AG09309 (cell line): ENCODE measurements around the gene CAMK1D.

Source experiments
- DNase-seq: peaks from one replicate; pipeline ENCODE4 v3.0.0-alpha.2; 2010; ENCODE audit warnings: low read depth
- H3K4me3 ChIP-seq: 2 replicates; pipeline ENCODE4 v1.5.1; 2011; ENCODE audit warnings: mild to moderate bottlenecking, low read depth, low read length, moderate library complexity; ENCODE audit not compliant: control insufficient read depth
- TF ChIP-seq, protein P1 (sequence below): IDR thresholded peaks from 2 replicates; pipeline ENCODE4 v1.5.1; 2011; ENCODE audit warnings: mild to moderate bottlenecking, low read depth, low read length, inconsistent platforms; ENCODE audit not compliant: insufficient read depth, control insufficient read depth; ENCODE audit errors: missing control alignments

Gene CAMK1D

DNA sequence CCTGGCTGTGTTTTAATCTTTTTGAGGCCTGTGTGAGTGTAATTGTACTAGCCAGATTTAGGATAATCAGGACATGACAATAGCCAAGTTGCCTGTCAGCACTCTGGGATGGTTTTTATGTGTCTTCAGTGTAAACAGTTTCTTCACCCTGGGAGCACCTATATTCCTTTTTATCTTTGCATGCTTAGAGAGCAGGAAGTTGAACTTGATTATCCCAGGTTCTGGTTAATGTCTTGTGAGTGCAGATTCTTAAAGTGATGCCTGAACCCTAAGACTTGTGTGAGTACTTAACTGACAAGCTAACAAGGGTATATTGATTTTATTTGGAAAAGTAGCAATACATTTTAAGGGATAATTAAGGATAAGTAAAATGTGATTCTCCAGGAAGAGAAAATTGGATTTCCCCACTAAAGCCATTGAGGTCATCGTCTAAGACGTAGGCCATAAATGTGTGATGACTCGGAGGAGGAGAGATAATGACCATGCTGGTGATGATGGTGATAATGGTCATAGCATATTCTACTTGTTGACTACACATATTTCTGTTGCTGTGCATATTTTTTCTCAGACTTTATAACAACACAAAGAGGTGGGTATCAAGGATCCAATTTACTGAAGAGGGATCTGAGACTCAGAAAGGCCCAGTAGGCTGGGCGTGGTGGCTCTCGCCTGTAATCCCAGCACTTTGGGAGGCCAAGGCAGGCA lies 234.7 kb downstream of the CAMK1D start:
- TF ChIP-seq, protein P1, sequence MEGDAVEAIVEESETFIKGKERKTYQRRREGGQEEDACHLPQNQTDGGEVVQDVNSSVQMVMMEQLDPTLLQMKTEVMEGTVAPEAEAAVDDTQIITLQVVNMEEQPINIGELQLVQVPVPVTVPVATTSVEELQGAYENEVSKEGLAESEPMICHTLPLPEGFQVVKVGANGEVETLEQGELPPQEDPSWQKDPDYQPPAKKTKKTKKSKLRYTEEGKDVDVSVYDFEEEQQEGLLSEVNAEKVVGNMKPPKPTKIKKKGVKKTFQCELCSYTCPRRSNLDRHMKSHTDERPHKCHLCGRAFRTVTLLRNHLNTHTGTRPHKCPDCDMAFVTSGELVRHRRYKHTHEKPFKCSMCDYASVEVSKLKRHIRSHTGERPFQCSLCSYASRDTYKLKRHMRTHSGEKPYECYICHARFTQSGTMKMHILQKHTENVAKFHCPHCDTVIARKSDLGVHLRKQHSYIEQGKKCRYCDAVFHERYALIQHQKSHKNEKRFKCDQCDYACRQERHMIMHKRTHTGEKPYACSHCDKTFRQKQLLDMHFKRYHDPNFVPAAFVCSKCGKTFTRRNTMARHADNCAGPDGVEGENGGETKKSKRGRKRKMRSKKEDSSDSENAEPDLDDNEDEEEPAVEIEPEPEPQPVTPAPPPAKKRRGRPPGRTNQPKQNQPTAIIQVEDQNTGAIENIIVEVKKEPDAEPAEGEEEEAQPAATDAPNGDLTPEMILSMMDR, result no peak
- H3K4me3 ChIP-seq, result no peak overlapping the region
- DNase-seq, result no peak

GRCh38 chr10:12586741-12587140 lies 237.4 kb downstream of the CAMK1D start:
- TF ChIP-seq, protein P1, result no peak
- DNase-seq, result no peak
- H3K4me3 ChIP-seq, result no peak overlapping the region

DNA sequence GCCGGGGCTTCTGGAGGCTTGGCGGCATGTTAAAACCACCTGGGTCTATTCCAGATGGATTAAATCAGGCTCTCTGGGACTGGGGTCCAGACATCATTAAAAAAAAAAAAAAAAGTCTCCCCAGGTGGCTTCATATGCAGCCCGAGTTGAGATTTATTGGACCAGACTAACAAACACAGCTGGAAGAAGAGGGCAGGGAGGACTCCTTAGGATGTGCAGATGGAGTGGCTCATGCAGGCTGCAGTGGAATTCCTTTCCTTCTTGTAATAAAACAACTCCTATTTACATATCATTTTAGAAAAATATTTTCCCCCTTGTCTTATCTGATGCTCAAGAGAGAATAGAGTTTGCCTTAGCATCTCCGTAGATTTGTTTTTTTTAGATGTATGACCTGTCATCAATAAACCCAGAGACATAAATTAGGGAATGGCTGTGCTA lies 238.1 kb downstream of the CAMK1D start:
- TF ChIP-seq, protein P1, result no peak
- no peak for DNase-seq
- no peak overlapping the region for H3K4me3 ChIP-seq

- TF ChIP-seq, protein P1, result no peak
- no peak for DNase-seq
- no peak overlapping the region; the same call in 1 of the 2 replicates for H3K4me3 ChIP-seq
These were observed 238.9 kb downstream of the CAMK1D start for GRCh38 chr10:12588091-12588860.

DNA sequence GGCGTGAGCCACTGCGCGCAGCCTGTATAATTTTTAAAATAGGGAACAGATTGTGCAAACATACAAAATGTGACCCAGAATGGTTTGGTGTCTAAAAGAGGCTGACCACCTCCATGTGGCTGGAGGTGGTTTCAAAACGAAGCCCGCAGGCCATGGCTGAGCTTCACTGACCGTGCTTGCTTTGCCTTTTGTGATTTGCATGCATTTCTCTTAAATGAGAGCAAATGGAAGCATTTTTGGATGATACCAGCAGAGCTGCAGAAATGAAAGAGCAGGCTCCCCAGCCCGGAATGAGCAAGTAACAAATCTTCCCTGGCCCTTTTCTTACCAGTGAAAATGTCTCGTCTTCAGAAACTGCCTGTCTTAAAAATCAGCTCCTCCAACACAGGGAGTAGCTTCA lies 239.9 kb downstream of the CAMK1D start:
- TF ChIP-seq, protein P1, result no peak
- no peak for DNase-seq
- H3K4me3 ChIP-seq, result no peak overlapping the region

GRCh38 chr10:12589791-12590190 lies 240.4 kb downstream of the CAMK1D start:
- no peak overlapping the region for H3K4me3 ChIP-seq
- DNase-seq, result no peak
- TF ChIP-seq, protein P1, result no peak
